ENCODE measurements around the gene MRPL38. TPM values are rescaled to one million over a fixed set of nuclear protein-coding genes. Genes with fewer than 3 reads are reported as not detected.

MRPL38 gene
- total RNA-seq, 2 donors from 2014 or later: 88.6 to 190 TPM

Other genes starting within 250 kb of the MRPL38 start
- 10 to 100 TPM; 18.7 to 43.1 TPM for gene RECQL5, start 237.7 kb downstream of the MRPL38 start, total RNA-seq
- 10 to 100 TPM; 68.0 to 68.1 TPM for gene SAP30BP, start 237.5 kb downstream of the MRPL38 start, total RNA-seq
- 100 to 1,000 TPM; 267 to 272 TPM for gene ITGB4, start 183.4 kb downstream of the MRPL38 start, total RNA-seq
- gene GALK1, start 139.7 kb downstream of the MRPL38 start, total RNA-seq: 10 to 100 TPM; 21.3 to 23.6 TPM
- gene UNK, start 120.1 kb downstream of the MRPL38 start, total RNA-seq: 10 to 100 TPM; 18.4 to 26.0 TPM
- 10 to 100 TPM; 25.9 to 35.0 TPM for gene UNC13D, start 60.5 kb downstream of the MRPL38 start, total RNA-seq
- 100 to 1,000 TPM in 1 of 2 donors, 10 to 100 TPM in 1; 69.8 to 102 TPM for gene WBP2, start 49.5 kb downstream of the MRPL38 start, total RNA-seq
- gene TRIM47, start 26.3 kb downstream of the MRPL38 start, total RNA-seq: 10 to 100 TPM; 33.7 to 71.5 TPM
- gene TRIM65, start 7.9 kb downstream of the MRPL38 start, total RNA-seq: 10 to 100 TPM; 14.5 to 26.0 TPM
- gene FBF1, start 36.2 kb upstream of the MRPL38 start, total RNA-seq: 10 to 100 TPM in 1 of 2 donors, 1 to 10 TPM in 1; 3.2 to 21.5 TPM
- 100 to 1,000 TPM; 110 to 136 TPM for gene ACOX1, start 74.3 kb upstream of the MRPL38 start, total RNA-seq
- 10 to 100 TPM; 15.9 to 18.6 TPM for gene TEN1, start 74.4 kb upstream of the MRPL38 start, total RNA-seq
- 1 to 10 TPM; 5.3 to 8.2 TPM for gene CDK3, start 96.0 kb upstream of the MRPL38 start, total RNA-seq
- 10 to 100 TPM; 18.8 to 31.1 TPM for gene EVPL, start 122.4 kb upstream of the MRPL38 start, total RNA-seq
- 10 to 100 TPM; 65.1 to 78.0 TPM for gene SRP68, start 167.6 kb upstream of the MRPL38 start, total RNA-seq
- under 1 TPM; 0.19 to 0.49 TPM for gene GALR2, start 169.9 kb upstream of the MRPL38 start, total RNA-seq
- gene ZACN, start 174.3 kb upstream of the MRPL38 start, total RNA-seq: not detected
- gene EXOC7, start 198.9 kb upstream of the MRPL38 start, total RNA-seq: 10 to 100 TPM; 88.0 to 95.0 TPM
- gene FOXJ1, start 236.4 kb upstream of the MRPL38 start, total RNA-seq: 1 to 10 TPM; 1.4 to 2.5 TPM